Measurements from ENCODE around the gene CPOX. TPM values are rescaled to one million over a fixed set of nuclear protein-coding genes. Genes with fewer than 3 reads are reported as not detected.

Gene CPOX
- total and polyA plus RNA-seq, 2 experiments from 2014 or later: 13.3 to 38.3 TPM

DNA sequence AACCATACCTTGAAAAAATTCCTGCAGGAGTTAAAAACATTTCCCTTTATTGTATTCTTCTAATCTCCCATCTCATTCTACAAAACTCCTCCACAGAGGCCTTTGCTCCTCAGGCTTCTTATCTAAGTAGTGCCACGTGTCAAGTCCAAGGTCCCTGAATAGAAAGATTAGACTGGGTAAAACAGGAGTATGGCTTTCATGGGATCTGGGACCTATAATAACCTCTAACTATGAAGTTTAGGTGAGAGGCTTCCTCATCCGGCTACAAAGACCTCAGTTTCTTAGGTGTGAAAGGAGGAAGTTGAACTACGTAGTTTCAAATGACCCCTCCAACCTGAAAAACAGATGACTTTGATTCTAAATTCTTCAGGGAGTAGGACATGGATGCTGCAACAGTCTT, 41.7 kb downstream of the CPOX start (continued):
- TF ChIP-seq ZNF462 (CRISPR knock-in tag; IDR thresholded peaks at IDR 0.05): no peak
- TF ChIP-seq NANOG (IDR thresholded peaks at IDR 0.05; ENCODE audit: borderline replicate concordance): no peak
- TF ChIP-seq CREB1 (CRISPR knock-in tag; IDR thresholded peaks at IDR 0.05; ENCODE audit: low read depth): no peak
- TF ChIP-seq ZNF114 (CRISPR knock-in tag; IDR thresholded peaks at IDR 0.05): no peak
- TF ChIP-seq ZNF331 (CRISPR knock-in tag; IDR thresholded peaks at IDR 0.05; ENCODE audit: low read depth): no peak
- TF ChIP-seq, protein P1, sequence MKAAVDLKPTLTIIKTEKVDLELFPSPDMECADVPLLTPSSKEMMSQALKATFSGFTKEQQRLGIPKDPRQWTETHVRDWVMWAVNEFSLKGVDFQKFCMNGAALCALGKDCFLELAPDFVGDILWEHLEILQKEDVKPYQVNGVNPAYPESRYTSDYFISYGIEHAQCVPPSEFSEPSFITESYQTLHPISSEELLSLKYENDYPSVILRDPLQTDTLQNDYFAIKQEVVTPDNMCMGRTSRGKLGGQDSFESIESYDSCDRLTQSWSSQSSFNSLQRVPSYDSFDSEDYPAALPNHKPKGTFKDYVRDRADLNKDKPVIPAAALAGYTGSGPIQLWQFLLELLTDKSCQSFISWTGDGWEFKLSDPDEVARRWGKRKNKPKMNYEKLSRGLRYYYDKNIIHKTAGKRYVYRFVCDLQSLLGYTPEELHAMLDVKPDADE (IDR thresholded peaks at IDR 0.05): no peak

DNA sequence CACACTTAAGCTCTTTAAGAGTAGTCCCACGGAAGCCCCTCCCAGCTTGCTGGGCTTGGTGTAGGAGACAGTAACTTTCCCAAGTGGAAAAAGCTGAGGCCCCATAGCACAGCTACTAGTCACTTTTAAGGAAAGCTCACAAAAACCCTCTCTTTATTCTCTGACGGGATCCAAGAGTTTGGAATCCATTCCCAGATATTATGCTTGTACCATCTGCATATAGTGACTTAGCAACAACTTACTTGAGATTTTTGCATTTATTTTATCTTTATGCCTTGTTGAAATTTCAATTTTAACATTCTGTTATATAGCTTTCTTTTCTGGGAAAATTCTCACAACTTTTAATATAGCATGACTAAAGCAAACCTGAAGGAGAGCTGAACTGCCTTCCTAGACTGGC, 42.2 kb downstream of the CPOX start:
- Histone ChIP-seq H3K27ac (ENCODE audit: low read depth) (no peak overlapping the region), H3K4me1 (ENCODE audit: insufficient read depth) (no peaks in the 10 kb centered on the region), H3K4me2 (no peak overlapping the region), H4K20me1 (replicated peaks; ENCODE audit: insufficient read depth) (no peaks in the 10 kb centered on the region), H3K36me3 (ENCODE audit: insufficient read depth) (no peaks in the 10 kb centered on the region), H3K79me2 (replicated peaks; ENCODE audit: insufficient read depth) (no peaks in the 10 kb centered on the region), H3K9me2 (ENCODE audit: insufficient read depth) (no peaks in the 10 kb centered on the region), H3F3A (replicated peaks; ENCODE audit: low read depth) (no peaks in the 10 kb centered on the region), H2AFZ (no peak overlapping the region), H3K27me3 (ENCODE audit: insufficient read depth) (no peaks in the 10 kb centered on the region), H3K4me3 (no peak overlapping the region)
- no peaks in the 10 kb centered on the region for H3K9me3 Mint-ChIP-seq
- ATAC-seq (no peak), DNase-seq (ENCODE audit: low spot score) (no peak)
- no peaks in the 10 kb centered on the region for H3K27me3 Mint-ChIP-seq (ENCODE audit: insufficient read depth, low read depth, poor library complexity)
- TF ChIP-seq ZNF331 (CRISPR knock-in tag; IDR thresholded peaks at IDR 0.05; ENCODE audit: low read depth): no peak
- H3K27ac Mint-ChIP-seq: no peak overlapping the region
- H3K4me3 Mint-ChIP-seq: no peak overlapping the region
- peaks cover 3% of the 10 kb centered on the region; the same call in 1 of the 3 replicates for H3K4me1 Mint-ChIP-seq
- no peaks in the 10 kb centered on the region for H3K36me3 Mint-ChIP-seq (ENCODE audit: low read depth)

Measured in GM23338 (cell line).